AG08395 (cell line): ENCODE data around the gene MYLIP.
A peak's percentile ranks its signal among the peaks of the same experiment; 100 is the strongest.

Source experiments
- DNase-seq: peaks from one replicate; pipeline ENCODE4 v3.0.0; 2012; ENCODE audit warnings: mixed read lengths, low spot score

MYLIP gene

GRCh38 chr6:16141514-16141913 is 12.6 kb downstream of the MYLIP start:
- no peak for DNase-seq

- DNase-seq = no peak
These were observed 16.2 kb downstream of the MYLIP start for GRCh38 chr6:16145038-16145437.

DNA sequence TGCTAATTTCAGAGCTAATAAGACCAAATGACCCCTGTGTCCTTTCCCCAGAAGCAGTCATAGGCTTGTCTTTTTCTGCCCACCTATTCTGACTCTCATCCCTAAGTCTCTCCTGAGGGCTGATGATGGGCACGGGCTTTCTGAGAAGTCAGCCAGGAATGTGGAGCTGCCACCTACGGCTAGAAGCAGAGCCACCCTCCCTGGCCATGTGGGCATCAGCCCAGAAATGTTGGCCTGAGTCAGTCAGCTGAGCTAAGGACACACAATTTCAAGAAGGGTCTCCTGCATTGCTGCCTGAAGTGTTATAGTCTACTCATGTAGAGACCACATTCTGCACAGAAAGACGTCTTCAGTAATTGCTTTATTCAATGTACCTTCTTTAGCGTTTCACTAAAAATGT is 17.1 kb downstream of the MYLIP start:
- peak; percentile 35 for DNase-seq

- no peak for DNase-seq
These were observed 17.7 kb downstream of the MYLIP start for GRCh38 chr6:16146527-16146955.

GRCh38 chr6:16148498-16148897 is 19.6 kb downstream of the MYLIP start:
- DNase-seq = no peak

DNA sequence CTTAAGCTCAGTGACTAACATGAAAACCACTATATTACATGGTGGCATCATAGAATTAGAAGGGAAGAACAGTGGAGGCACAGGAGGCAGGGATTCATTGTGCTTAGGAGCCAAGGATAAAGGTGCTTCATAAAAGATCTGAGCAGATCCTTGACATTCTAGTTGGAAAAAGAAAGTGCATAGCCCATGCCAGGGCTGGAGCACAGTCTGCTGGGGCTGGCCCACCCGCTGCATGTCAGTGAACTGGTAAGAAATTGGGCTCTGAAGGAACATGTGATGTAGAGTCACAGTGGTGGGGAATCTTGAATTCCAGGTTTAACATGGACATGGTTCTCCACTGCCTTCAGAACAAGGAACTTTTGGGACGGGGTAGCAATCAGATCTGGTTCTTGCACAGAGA is 20.4 kb downstream of the MYLIP start:
- DNase-seq = no peak

DNA sequence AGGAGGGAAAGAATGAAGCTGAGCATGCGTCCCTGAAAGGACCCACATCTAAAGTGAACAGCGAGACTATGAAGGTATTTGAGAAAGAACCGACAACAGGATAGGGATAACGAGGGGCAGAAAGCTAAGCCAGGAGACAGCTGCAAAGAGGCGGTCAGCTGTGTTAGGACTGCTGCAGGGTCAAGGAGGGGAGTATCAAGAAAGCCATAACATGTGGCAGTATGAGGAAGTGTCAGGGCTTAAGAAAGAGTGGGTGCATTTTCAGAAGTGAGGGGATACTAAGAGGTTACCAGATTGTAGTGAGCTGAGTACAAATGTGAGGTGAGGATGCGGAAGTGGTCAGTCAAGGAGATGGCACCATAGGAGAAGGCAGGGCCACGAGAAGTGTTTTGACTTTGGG is 21.2 kb downstream of the MYLIP start:
- DNase-seq = no peak

- no peak for DNase-seq
These were observed 24.4 kb downstream of the MYLIP start for GRCh38 chr6:16153211-16153820.

GRCh38 chr6:16154904-16155303 is 26.0 kb downstream of the MYLIP start:
- DNase-seq = peak; percentile 94

DNA sequence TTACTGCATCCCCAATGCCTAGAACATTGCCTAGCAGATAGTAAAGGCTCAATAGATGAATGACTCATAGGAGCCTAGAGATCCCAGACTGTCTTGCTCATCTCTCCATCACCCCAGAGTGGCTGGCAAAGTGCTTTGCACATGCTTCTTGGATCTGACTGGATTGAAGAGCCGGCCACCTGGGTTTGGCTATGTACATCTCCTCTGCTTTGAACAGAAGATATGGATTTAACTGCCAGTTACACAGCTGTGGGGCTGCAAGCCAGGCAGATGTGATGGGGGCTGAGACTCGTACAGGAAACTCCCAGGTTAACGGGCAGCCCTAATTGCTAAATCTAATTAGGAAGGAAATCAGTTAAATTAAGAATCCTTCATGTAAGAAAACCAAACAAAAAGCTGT is 28.6 kb downstream of the MYLIP start:
- DNase-seq = no peak

DNA sequence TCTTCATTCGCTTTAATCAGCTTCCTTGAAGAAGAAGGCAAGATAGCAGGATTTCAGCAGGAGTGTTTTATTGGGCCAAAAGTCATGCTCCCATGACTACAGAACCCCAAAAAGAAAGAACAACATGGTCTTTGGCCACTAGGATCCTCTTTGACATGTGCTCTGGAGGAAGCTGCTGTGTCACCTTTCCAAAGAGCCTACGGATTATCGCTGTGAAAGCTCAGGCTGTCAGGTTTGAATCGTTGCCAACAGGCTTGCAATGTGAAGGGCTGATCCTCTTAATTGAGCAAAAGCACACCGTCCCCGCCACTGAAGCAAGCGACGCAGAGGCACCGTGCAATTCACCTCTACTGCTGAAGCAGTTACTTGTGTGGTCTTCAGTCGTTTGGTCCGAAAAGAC is 29.0 kb downstream of the MYLIP start:
- no peak for DNase-seq

GRCh38 chr6:16158943-16159557 is 30.2 kb downstream of the MYLIP start:
- no peak for DNase-seq

- no peak for DNase-seq
These were observed 31.9 kb downstream of the MYLIP start for GRCh38 chr6:16160794-16161193.

GRCh38 chr6:16162003-16162402 is 33.1 kb downstream of the MYLIP start:
- no peak for DNase-seq

- DNase-seq = no peak
These were observed 34.2 kb downstream of the MYLIP start for GRCh38 chr6:16163066-16163465.

DNA sequence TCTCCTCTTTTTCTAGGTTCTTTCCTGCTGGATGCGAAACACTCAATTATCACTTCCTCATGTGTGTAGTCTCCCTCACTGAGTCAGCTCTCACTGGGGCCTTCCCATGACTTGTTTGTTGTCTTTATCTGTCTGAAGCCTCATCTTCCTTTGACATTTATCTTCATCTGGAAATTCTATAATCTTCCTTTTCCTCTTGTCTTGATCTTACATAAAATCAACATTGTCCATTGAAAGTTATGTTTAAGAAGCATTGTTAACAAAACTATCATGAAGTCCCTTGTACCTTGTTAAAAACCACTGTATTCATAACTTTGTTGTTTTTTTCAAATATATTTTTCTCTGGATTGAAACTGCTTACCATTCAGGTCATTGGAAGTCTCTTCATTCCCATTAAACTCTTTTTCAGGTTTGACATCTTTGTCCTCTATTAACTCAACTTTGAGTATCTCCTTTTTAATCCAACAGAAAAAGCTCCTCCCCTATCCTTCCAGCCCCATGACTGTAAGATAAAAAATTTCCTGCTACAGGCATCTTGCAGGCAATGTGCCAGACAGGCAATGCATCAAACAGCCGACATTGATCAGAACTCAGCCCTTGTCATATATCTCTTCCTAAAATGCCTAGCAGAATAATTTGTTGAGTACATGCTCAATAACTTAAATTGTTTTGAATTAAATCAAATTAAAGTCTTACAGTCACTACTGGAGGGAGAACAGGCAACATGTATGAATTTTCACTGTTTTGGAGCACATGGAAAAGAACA is 34.8 kb downstream of the MYLIP start:
- no peak for DNase-seq

DNA sequence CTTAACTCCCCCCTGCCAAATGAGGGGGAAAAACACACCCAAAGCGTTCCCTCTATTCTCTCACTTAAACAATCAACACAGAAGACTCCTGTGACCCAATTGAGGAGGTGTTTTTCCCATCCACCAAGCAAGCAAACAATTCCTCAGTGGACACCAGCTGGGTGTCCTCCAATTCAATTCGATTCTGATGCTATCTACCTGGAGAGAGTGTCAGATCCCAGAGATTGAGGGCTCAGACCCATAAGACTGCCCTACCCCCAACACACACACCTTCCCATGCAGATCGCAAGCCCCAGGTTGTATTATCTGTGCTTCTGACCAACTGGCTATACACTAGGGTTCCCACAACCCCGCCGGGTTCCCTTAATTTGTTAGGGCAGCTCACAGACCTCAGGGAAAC is 36.8 kb downstream of the MYLIP start:
- no peak for DNase-seq

DNA sequence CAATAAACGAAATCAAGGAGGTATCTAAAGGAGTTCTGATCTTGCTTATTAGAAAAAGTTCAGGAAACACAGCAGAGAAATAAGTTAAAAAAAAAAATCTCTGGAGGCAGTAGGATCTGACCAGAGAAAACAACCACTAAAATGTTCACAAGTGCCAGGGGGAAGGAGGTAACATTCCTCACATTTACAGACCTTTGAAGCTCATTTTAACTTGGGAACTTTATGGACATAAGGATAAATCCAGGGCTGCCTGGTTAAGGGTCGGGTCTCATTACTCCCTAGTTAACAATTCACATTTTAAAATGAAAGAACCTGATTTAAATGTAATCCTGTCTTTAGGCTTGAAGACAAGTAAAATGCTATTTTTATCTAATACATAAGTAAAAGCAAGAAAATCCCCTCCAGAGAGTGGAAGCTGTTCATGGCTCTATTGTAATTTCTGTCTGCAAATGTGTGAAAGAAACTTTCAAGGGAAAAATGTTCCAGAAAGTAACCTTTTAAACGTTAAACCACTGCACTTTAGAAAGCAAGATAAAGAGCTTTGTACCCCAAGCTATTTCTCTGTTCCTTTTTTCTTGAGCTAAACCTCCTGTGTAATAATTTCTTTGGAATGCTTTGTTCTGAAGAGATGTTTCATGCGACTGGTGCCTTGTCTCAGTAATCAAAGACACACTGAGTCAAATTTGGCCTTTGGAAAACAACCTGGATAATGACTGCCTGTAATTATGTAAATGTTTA is 38.2 kb downstream of the MYLIP start:
- DNase-seq = no peak

- DNase-seq = no peak
These were observed 39.2 kb downstream of the MYLIP start for GRCh38 chr6:16168121-16168520.

DNA sequence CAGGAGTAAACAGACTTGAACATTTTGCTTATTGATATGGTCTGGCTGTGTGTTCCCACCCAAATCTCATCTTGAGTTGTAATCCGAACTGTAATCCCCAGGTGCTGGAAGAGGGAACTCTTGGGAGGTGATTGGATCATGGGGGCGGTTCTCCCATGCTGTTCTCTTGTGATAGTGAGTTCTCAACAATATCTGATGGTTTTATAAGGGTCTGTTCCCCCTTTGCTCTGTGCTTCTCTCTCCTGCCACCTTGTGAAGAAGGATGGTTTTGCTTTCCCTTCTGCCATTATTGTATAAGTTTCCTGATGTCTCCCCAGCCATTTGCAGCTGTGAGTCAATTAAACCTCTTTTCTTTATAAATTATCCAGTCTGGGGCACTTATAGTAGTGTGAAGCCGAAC is 40.0 kb downstream of the MYLIP start:
- no peak for DNase-seq

- DNase-seq = no peak
These were observed 42.5 kb downstream of the MYLIP start for GRCh38 chr6:16171400-16171799.

DNA sequence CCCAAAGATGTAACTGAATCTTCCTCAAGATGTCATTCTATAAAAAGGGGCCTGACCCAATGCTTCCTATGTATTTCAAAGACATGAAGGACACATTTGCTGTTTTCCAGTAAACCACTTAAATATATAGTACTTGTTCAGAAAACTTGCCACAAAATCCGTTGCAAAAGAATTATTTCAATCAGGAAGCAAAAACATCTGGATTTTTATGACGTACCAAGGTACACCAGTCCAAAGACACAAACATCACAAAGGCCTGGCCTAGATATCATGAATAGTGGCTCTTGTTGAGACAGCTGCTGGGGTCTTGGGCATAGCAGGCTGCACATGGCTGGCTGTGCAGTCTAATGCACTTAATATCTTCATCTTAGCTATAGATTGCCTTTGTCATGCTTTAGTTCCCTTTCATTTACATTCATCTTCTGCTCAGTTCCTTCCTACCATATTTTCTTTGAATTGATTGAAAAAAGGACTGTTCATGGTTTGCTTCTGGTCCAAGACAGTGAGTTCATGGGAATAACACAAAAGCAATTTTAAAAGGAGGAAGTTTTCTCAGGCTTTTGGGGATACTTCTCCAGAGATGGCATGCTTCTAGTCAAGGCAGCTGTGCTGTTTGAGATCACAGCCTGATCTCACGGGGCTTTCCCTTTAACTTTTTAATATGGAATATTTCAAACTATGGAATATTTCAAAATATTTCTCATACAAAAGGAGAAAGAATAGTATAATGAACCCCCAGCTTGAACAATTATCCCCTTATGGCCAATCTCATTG is 44.5 kb downstream of the MYLIP start:
- DNase-seq = no peak
